DMS114 treated with DMSO at 0.1 percent for 48 hours (cell line): Measurements from ENCODE around the gene TAF1D.
A peak's percentile ranks its signal among the peaks of the same experiment; 100 is the strongest.
"Not testable (repeated sequence)": the region's sequence is repeated elsewhere in the genome, so short reads cannot be mapped to it uniquely, and the experiment has no call there.

Experiments
- DNase-seq: peaks from one replicate; lab custom pipeline; 2025; ENCODE audit not compliant: unreplicated experiment; lab: John Stamatoyannopoulos, UW

The TAF1D gene

GRCh38 chr11:93751001-93751400, 9.7 kb upstream of the TAF1D start:
- DNase-seq: no peak

GRCh38 chr11:93747122-93747521, 5.8 kb upstream of the TAF1D start:
- no peak for DNase-seq

- DNase-seq: no peak
Measured at GRCh38 chr11:93746101-93746500, 4.8 kb upstream of the TAF1D start.

GRCh38 chr11:93745005-93745755, 3.9 kb upstream of the TAF1D start:
- not testable (repeated sequence) for DNase-seq

- no peak for DNase-seq
Measured at GRCh38 chr11:93744669-93745004, 3.3 kb upstream of the TAF1D start.

GRCh38 chr11:93743291-93743690, 2.0 kb upstream of the TAF1D start:
- no peak for DNase-seq

- DNase-seq: no peak
Measured at GRCh38 chr11:93741882-93742226, 559 bp upstream of the TAF1D start.

GRCh38 chr11:93740730-93741093, 583 bp downstream of the TAF1D start:
- peak; percentile 44 for DNase-seq

- no peak for DNase-seq
Measured at GRCh38 chr11:93740031-93740729, 1.1 kb downstream of the TAF1D start.

- no peak for DNase-seq
Measured at GRCh38 chr11:93738647-93739081, 2.6 kb downstream of the TAF1D start.

- no peak for DNase-seq
Measured at GRCh38 chr11:93737904-93738612, 3.2 kb downstream of the TAF1D start.

GRCh38 chr11:93736129-93736528, 5.2 kb downstream of the TAF1D start:
- DNase-seq: no peak

GRCh38 chr11:93735627-93736026, 5.7 kb downstream of the TAF1D start:
- DNase-seq: no peak

- DNase-seq: no peak
Measured at GRCh38 chr11:93734427-93735222, 6.7 kb downstream of the TAF1D start.

- no peak for DNase-seq
Measured at GRCh38 chr11:93733474-93733873, 7.8 kb downstream of the TAF1D start.

GRCh38 chr11:93732237-93732892, 8.9 kb downstream of the TAF1D start:
- DNase-seq: no peak

- no peak for DNase-seq
Measured at GRCh38 chr11:93730108-93731107, 10.9 kb downstream of the TAF1D start.

GRCh38 chr11:93729129-93729616, 12.1 kb downstream of the TAF1D start:
- DNase-seq: no peak

- no peak for DNase-seq
Measured at GRCh38 chr11:93728792-93729128, 12.5 kb downstream of the TAF1D start.
